Loucy (cell line): ENCODE data around the gene SIGLEC11.

ENCODE experiments used
- EZH2phosphoT487 ChIP-seq: fragments of 200-600 bp; IDR thresholded peaks from 2 replicates; pipeline ENCODE4 v1.6.1; 2018; ENCODE audit warnings: antibody characterized with exemption, mild to moderate bottlenecking, moderate library complexity, borderline replicate concordance
- TF ChIP-seq, protein P1 (sequence below): fragments of 200-600 bp; sonication (generic); conservative IDR thresholded peaks from 2 replicates; pipeline ENCODE4 v1.5.1; 2014; ENCODE audit warnings: mild to moderate bottlenecking, antibody characterized with exemption, low read length

DNA sequence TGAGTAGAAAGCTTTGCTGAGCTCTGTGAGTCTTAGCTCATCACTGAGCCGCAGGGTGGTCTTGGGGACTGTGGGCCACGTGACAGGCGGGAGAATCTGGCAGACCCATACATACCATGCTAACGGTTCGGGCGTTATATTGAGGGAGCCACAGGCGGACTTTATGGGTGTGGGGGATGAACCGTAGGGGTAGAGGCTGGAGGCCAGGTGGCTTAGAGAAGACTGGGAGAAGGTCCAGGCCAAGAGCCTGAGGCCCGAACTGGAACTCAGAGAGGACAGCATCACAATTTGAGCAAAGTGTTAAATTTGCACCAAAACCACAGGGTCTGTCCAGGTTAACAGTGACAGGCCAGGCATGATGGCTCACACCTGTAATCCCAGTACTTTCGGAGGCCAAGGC, 47.3 kb downstream of the SIGLEC11 start:
- TF ChIP-seq, protein P1, sequence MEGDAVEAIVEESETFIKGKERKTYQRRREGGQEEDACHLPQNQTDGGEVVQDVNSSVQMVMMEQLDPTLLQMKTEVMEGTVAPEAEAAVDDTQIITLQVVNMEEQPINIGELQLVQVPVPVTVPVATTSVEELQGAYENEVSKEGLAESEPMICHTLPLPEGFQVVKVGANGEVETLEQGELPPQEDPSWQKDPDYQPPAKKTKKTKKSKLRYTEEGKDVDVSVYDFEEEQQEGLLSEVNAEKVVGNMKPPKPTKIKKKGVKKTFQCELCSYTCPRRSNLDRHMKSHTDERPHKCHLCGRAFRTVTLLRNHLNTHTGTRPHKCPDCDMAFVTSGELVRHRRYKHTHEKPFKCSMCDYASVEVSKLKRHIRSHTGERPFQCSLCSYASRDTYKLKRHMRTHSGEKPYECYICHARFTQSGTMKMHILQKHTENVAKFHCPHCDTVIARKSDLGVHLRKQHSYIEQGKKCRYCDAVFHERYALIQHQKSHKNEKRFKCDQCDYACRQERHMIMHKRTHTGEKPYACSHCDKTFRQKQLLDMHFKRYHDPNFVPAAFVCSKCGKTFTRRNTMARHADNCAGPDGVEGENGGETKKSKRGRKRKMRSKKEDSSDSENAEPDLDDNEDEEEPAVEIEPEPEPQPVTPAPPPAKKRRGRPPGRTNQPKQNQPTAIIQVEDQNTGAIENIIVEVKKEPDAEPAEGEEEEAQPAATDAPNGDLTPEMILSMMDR: no peak
- TF ChIP-seq EZH2phosphoT487: no peak
